ENCODE data around the gene TMEM132D.

The TMEM132D gene

GRCh38 chr12:129196927-129197326 is 706.9 kb downstream of the TMEM132D start:
- CTCF ChIA-PET: no interaction called here
- POLR2A ChIA-PET: no interaction called here
- no peak for TF ChIP-seq ZNF837 (tag by site-specific recombination; IDR thresholded peaks at IDR 0.05)
- no peak for TF ChIP-seq ZNF184 (tag by site-specific recombination; IDR thresholded peaks at IDR 0.05)
- no peak for TF ChIP-seq HIC1 (tag by site-specific recombination; IDR thresholded peaks at IDR 0.05)
- no peak for TF ChIP-seq ZNF211 (tag by site-specific recombination; IDR thresholded peaks at IDR 0.05; ENCODE audit: low read depth)
- no peak for TF ChIP-seq TCF7L2 (IDR thresholded peaks at IDR 0.05; ENCODE audit: borderline replicate concordance, low read depth, low read length)
- no peak for TF ChIP-seq PRDM4 (tag by site-specific recombination; IDR thresholded peaks at IDR 0.05)
- no peak for TF ChIP-seq ZFP69B (tag by site-specific recombination; IDR thresholded peaks at IDR 0.05)
- no peak for TF ChIP-seq ZNF221 (tag by site-specific recombination; IDR thresholded peaks at IDR 0.05; ENCODE audit: borderline replicate concordance)
- no peak for TF ChIP-seq ZFP41 (tag by site-specific recombination; IDR thresholded peaks at IDR 0.05; ENCODE audit: borderline replicate concordance)
- no peak for TF ChIP-seq REST (tag by site-specific recombination; IDR thresholded peaks at IDR 0.05)
- TF ChIP-seq ZNF768 (tag by site-specific recombination; IDR thresholded peaks at IDR 0.05): no peak
- no peak for TF ChIP-seq ZBTB1 (tag by site-specific recombination; IDR thresholded peaks at IDR 0.05)
- no peak for TF ChIP-seq ZNF274 (IDR thresholded peaks at IDR 0.05; ENCODE audit: low read length)
- no peak for TF ChIP-seq ZNF274 (tag by site-specific recombination; IDR thresholded peaks at IDR 0.05; ENCODE audit: borderline replicate concordance)
- no peak for TF ChIP-seq ZNF404 (tag by site-specific recombination; IDR thresholded peaks at IDR 0.05)
- no peak for TF ChIP-seq ZNF24 (tag by site-specific recombination; IDR thresholded peaks at IDR 0.05)
- no peak for TF ChIP-seq BCL11A (tag by site-specific recombination; IDR thresholded peaks at IDR 0.05; ENCODE audit: low read depth)
- no peak for TF ChIP-seq ZNF701 (tag by site-specific recombination; IDR thresholded peaks at IDR 0.05)
- Histone ChIP-seq H3K4me3 (ENCODE audit: low read depth, low read length) (no peak overlapping the region), H3K9me3 (ENCODE audit: control insufficient read depth, insufficient read depth, low read depth, low read length) (no peaks in the 10 kb centered on the region), H3K36me3 (ENCODE audit: control insufficient read depth in 2 of 2, insufficient read depth in 1 of 2, low read length in 2 of 2) (no peaks in the 10 kb centered on the region), H3K27ac (ENCODE audit: extremely low read depth, low read depth, low read length) (no peak overlapping the region), H3K4me1 (ENCODE audit: control insufficient read depth, insufficient read depth, low read length) (no peaks in the 10 kb centered on the region)

GRCh38 chr12:129195081-129195480 is 708.7 kb downstream of the TMEM132D start:
- no peaks in the 10 kb centered on the region for H3K4me1 ChIP-seq (ENCODE audit: control insufficient read depth, insufficient read depth, low read length)
- POLR2A ChIA-PET: no interaction called here
- H3K27ac ChIP-seq (ENCODE audit: extremely low read depth, low read depth, low read length): no peak overlapping the region
- CTCF ChIA-PET: interaction anchor here (1.1 kb wide), 1 partner anchor 23 kb away, joined by 3 read pairs; no protein-coding TSS in a partner anchor
- H3K36me3 ChIP-seq (ENCODE audit: control insufficient read depth in 2 of 2, insufficient read depth in 1 of 2, low read length in 2 of 2): no peaks in the 10 kb centered on the region
- no peak overlapping the region for H3K4me3 ChIP-seq (ENCODE audit: low read depth, low read length)
- no peaks in the 10 kb centered on the region for H3K9me3 ChIP-seq (ENCODE audit: control insufficient read depth, insufficient read depth, low read depth, low read length)
- no peak for TF ChIP-seq ZNF624 (tag by site-specific recombination; IDR thresholded peaks at IDR 0.05)
- no peak for TF ChIP-seq ZNF510 (tag by site-specific recombination; IDR thresholded peaks at IDR 0.05; ENCODE audit: insufficient replicate concordance)

Data from HEK293 (cell line).